ENCODE results near the gene PXMP2.

Gene PXMP2

GRCh38 chr12:132660052-132660451 lies 27.3 kb upstream of the PXMP2 start:
- no peak for DNase-seq (ENCODE audit: low read depth in 2 of 3, low spot score in 1 of 3)

- no peak for DNase-seq (ENCODE audit: low read depth in 2 of 3, low spot score in 1 of 3)
Measured at GRCh38 chr12:132660996-132661395, 26.4 kb upstream of the PXMP2 start.

GRCh38 chr12:132661972-132662371 lies 25.4 kb upstream of the PXMP2 start:
- DNase-seq (ENCODE audit: low read depth in 2 of 3, low spot score in 1 of 3) = no peak

GRCh38 chr12:132662901-132663755 lies 24.3 kb upstream of the PXMP2 start:
- no peak for DNase-seq (ENCODE audit: low read depth in 2 of 3, low spot score in 1 of 3)

GRCh38 chr12:132664206-132665148 lies 22.9 kb upstream of the PXMP2 start:
- DNase-seq (ENCODE audit: low read depth in 2 of 3, low spot score in 1 of 3) = no peak

GRCh38 chr12:132665149-132665491 lies 22.3 kb upstream of the PXMP2 start:
- DNase-seq (ENCODE audit: low read depth in 2 of 3, low spot score in 1 of 3) = no peak

GRCh38 chr12:132665794-132666193 lies 21.6 kb upstream of the PXMP2 start:
- no peak for DNase-seq (ENCODE audit: low read depth in 2 of 3, low spot score in 1 of 3)

- DNase-seq (ENCODE audit: low read depth in 2 of 3, low spot score in 1 of 3) = no peak
Measured at GRCh38 chr12:132668191-132669088, 18.9 kb upstream of the PXMP2 start.

- no peak for DNase-seq (ENCODE audit: low read depth in 2 of 3, low spot score in 1 of 3)
Measured at GRCh38 chr12:132669166-132669879, 18.1 kb upstream of the PXMP2 start.

GRCh38 chr12:132672116-132672515 lies 15.3 kb upstream of the PXMP2 start:
- no peak for DNase-seq (ENCODE audit: low read depth in 2 of 3, low spot score in 1 of 3)

GRCh38 chr12:132672678-132673077 lies 14.7 kb upstream of the PXMP2 start:
- no peak for DNase-seq (ENCODE audit: low read depth in 2 of 3, low spot score in 1 of 3)

- DNase-seq (ENCODE audit: low read depth in 2 of 3, low spot score in 1 of 3) = no peak
Measured at GRCh38 chr12:132673288-132674179, 13.9 kb upstream of the PXMP2 start.

- DNase-seq (ENCODE audit: low read depth in 2 of 3, low spot score in 1 of 3) = no peak
Measured at GRCh38 chr12:132674561-132674960, 12.8 kb upstream of the PXMP2 start.

- no peak for DNase-seq (ENCODE audit: low read depth in 2 of 3, low spot score in 1 of 3)
Measured at GRCh38 chr12:132675757-132676432, 11.5 kb upstream of the PXMP2 start.

GRCh38 chr12:132677492-132677891 lies 9.9 kb upstream of the PXMP2 start:
- DNase-seq (ENCODE audit: low read depth in 2 of 3, low spot score in 1 of 3) = no peak

GRCh38 chr12:132685400-132685799 lies 2.0 kb upstream of the PXMP2 start:
- DNase-seq (ENCODE audit: low read depth in 2 of 3, low spot score in 1 of 3) = no peak

- peak in 2 of 3 donors; percentile 1 to 22 for DNase-seq (ENCODE audit: low read depth in 2 of 3, low spot score in 1 of 3)
Measured at GRCh38 chr12:132686825-132687210, 569 bp upstream of the PXMP2 start.

- DNase-seq (ENCODE audit: low read depth in 2 of 3, low spot score in 1 of 3) = no peak
Measured at GRCh38 chr12:132689227-132689626, 1.8 kb downstream of the PXMP2 start.

- DNase-seq (ENCODE audit: low read depth in 2 of 3, low spot score in 1 of 3) = no peak
Measured at GRCh38 chr12:132690112-132690511, 2.7 kb downstream of the PXMP2 start.

Data from stimulated activated CD4-positive, alpha-beta T cell treated with anti-CD3 and anti-CD28 coated beads, Interleukin-12 subunit alpha, Interleukin-12 subunit beta, amount 100 ng/mL, for 48 hours (primary cell).